NT2/D1 (cell line): Measurements from ENCODE around the gene RNPC3.

Source experiments
- YY1 ChIP-seq: IDR thresholded peaks from 2 replicates; pipeline ENCODE4 v1.6.1; 2011; ENCODE audit not compliant: insufficient read length, insufficient read depth
- ZNF274 ChIP-seq: IDR thresholded peaks from 2 replicates; pipeline ENCODE4 v1.6.1; 2011; ENCODE audit warnings: mild to moderate bottlenecking, low read depth, low read length

DNA sequence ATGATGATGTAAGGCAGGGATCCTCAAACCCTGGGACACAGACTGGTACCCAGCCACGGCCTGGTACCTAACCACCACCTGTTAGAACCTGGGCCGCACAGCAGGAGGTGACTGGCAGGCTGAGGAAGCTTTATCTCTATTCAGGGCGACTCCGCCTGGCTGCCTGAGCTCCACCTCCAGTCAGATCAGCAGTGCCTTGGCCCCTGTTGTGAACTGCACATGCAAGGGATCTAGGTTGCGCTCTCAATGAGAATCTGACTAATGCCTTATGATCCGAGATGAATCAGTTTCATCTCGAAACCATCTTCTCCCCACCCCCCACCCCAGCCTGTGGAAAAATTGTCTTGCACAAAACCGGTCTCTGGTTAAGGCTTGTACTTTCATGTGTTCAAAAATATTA lies 4.2 kb downstream of the RNPC3 start:
- TF ChIP-seq YY1 = no peak
- no peak for TF ChIP-seq ZNF274
